Kidney (tissue), 14 donors: ENCODE data around the gene MSI2. TPM values are rescaled to one million over a fixed set of nuclear protein-coding genes. Genes with fewer than 3 reads are reported as not detected.
A peak's percentile ranks its signal among the peaks of the same experiment; 100 is the strongest.

Source experiments
- DNase-seq, 5 donors: peaks; one replicate each; pipeline ENCODE4 v3.0.0-alpha.2; 2013 to 2020
- FAIRE-seq: peaks from 2 replicates; lab custom pipeline; 2012; peaks lifted over from hg19 to GRCh38; lab: Jason Lieb, UNC
- H3K27ac ChIP-seq, 2 donors: one replicate each; pipeline ENCODE4 v1.7.0; 2013; ENCODE audit warnings: low read depth in 2 of 2, low read length in 2 of 2, inconsistent platforms in 1 of 2
- H3K27me3 ChIP-seq: one replicate; pipeline ENCODE4 v1.7.1; 2013; ENCODE audit warnings: low read length, inconsistent platforms; ENCODE audit not compliant: control insufficient read depth, insufficient read depth
- H3K36me3 ChIP-seq, 3 donors: one replicate each; pipeline versions ENCODE4 v1.7.0 to v1.7.1; 2013; ENCODE audit warnings: low read length in 3 of 3, control low read depth in 1 of 3, inconsistent platforms in 1 of 3; ENCODE audit not compliant: insufficient read depth in 3 of 3, control insufficient read depth in 2 of 3
- H3K4me1 ChIP-seq, 3 donors: one replicate each; pipeline versions ENCODE4 v1.7.0 to v1.7.1; 2013; ENCODE audit warnings: low read length in 3 of 3, inconsistent platforms in 1 of 3, low read depth in 1 of 3; ENCODE audit not compliant: control insufficient read depth in 2 of 3, insufficient read depth in 2 of 3
- H3K4me3 ChIP-seq, 3 donors: one replicate each; pipeline versions ENCODE4 v1.7.0 to v1.8.1; 2013; ENCODE audit warnings: low read length in 3 of 3, control low read depth in 1 of 3, inconsistent platforms in 1 of 3
- H3K9ac ChIP-seq, 3 donors: one replicate each; pipeline versions ENCODE4 v1.7.0 to v1.7.1; 2013; ENCODE audit warnings: low read length in 3 of 3, control low read depth in 1 of 3, inconsistent platforms in 1 of 3
- H3K9me3 ChIP-seq, 3 donors: one replicate each; pipeline versions ENCODE4 v1.7.0 to v1.7.1; 2013; ENCODE audit warnings: low read length in 3 of 3, control low read depth in 1 of 3, inconsistent platforms in 1 of 3; ENCODE audit not compliant: control insufficient read depth in 2 of 3, insufficient read depth in 1 of 3
- CTCF ChIP-seq: IDR thresholded peaks from 3 replicates; pipeline ENCODE4 v1.5.1; 2012; ENCODE audit warnings: mild to moderate bottlenecking, moderate library complexity, borderline replicate concordance; ENCODE audit not compliant: insufficient read depth; ENCODE audit errors: extremely low read depth
- intact Hi-C: fragments of 100-400 bp; cut with DNase I; formaldehyde crosslinking; loops from one replicate; pipeline ENCODE4 v1.11.1; 2022
- polyA plus RNA-seq: library from polyadenylated mRNA; stranded (reverse); fragments of 350-450 nt; fragmentation: Illumina TruSeq; extraction: RNeasy Lipid Tissue Mini Kit (QIAGEN cat#74804); gene quantifications from one replicate; pipeline ENCODE4 v1.2.3, GENCODE V29; 2014; ENCODE audit warnings: low read depth, low replicate concordance; ENCODE audit not compliant: insufficient read depth
- total RNA-seq: library from RNA; stranded (reverse); fragmentation: NEBNext Ultra II Directional; extraction: Animal tissue kit (Norgen Biotek cat#: 25700); gene quantifications from one replicate; pipeline ENCODE4 v1.2.1, GENCODE V29; 2021
- donor health status: control.
- donor health status: control.
- donor health status: control.
- donor health status: control.
- donor health status: control.
- donor health status: DM: yes; HTN: yes; CAD: no.
- donor health status: Normal renal cell carcinoma (clear cell type).

Gene MSI2
- total and polyA plus RNA-seq, 2 donors from 2014 or later, result 69.2 to 151 TPM

- Histone ChIP-seq H3K9me3 (no peaks in the 10 kb centered on the region), H3K9ac (peak overlapping the region in 1 of 3 donors; percentile 2), H3K4me1 (peaks cover 5 to 26% (median 19%) of the 10 kb centered on the region in 3 donors), H3K27me3 (no peaks in the 10 kb centered on the region), H3K27ac (peak overlapping the region; percentile 14 to 59), H3K36me3 (no peaks in the 10 kb centered on the region), H3K4me3 (no peak overlapping the region)
- DNase-seq, result no peak
- intact Hi-C loops, result no loop called here
- no peak for TF ChIP-seq CTCF
- FAIRE-seq, result no peak
Measured at GRCh38 chr17:57477522-57478362, 221.4 kb downstream of the MSI2 start.

GRCh38 chr17:57478478-57479250 lies 222.3 kb downstream of the MSI2 start:
- Histone ChIP-seq H3K9me3 (no peaks in the 10 kb centered on the region), H3K36me3 (no peaks in the 10 kb centered on the region), H3K4me3 (no peak overlapping the region), H3K9ac (peak overlapping the region in 1 of 3 donors; percentile 35), H3K27ac (peak overlapping the region; percentile 59 to 61), H3K27me3 (no peaks in the 10 kb centered on the region), H3K4me1 (peaks cover 3 to 24% (median 19%) of the 10 kb centered on the region in 3 donors)
- no peak for TF ChIP-seq CTCF
- FAIRE-seq (no peak), DNase-seq (no peak)
- intact Hi-C loops, result no loop called here

GRCh38 chr17:57480438-57481196 lies 224.3 kb downstream of the MSI2 start:
- Histone ChIP-seq H3K27me3 (no peaks in the 10 kb centered on the region), H3K27ac (peak overlapping the region; percentile 12 to 29), H3K9ac (no peak overlapping the region), H3K36me3 (no peaks in the 10 kb centered on the region), H3K4me3 (no peak overlapping the region), H3K4me1 (peaks cover 3 to 35% (median 28%) of the 10 kb centered on the region in 3 donors), H3K9me3 (no peaks in the 10 kb centered on the region)
- FAIRE-seq (no peak), DNase-seq (no peak)
- TF ChIP-seq CTCF, result no peak
- intact Hi-C loops, result no loop called here
